ENCODE results near the gene ABCA5.
"Not testable (repeated sequence)": the region's sequence is repeated elsewhere in the genome, so short reads cannot be mapped to it uniquely, and the experiment has no call there.

The ABCA5 gene

DNA sequence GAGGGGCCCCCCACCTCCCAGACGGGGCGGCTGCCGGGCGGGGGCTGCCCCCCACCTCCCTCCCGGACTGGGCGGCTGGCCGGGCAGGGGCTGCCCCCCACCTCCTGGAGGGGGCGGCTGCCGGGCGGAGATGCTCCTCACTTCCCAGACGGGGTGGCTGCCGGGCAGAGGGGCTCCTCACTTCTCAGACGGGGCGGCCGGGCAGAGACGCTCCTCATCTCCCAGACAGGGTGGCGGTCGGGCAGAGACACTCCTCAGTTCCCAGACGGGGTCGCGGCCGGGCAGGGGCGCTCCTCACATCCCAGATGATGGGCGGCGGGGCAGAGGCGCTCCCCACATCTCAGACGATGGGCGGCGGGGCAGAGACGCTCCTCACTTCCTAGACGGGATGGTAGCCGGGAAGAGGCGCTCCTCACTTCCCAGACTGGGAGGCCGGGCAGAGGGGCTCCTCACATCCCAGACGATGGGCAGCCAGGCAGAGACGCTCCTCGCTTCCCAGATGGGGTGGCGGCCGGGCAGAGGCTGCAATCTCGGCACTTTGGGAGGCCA, 130.8 kb downstream of the ABCA5 start:
- H3K36me3 ChIP-seq (ENCODE audit: insufficient read depth, low read length); H3K9me3 ChIP-seq (ENCODE audit: low read length): not testable (repeated sequence)

More for the DNA sequence above, 130.8 kb downstream of the ABCA5 start:
- not testable (repeated sequence) for H3K27me3 ChIP-seq (ENCODE audit: insufficient read depth, low read length); H3K4me1 ChIP-seq (ENCODE audit: insufficient read depth, low read length); H2AFZ ChIP-seq (ENCODE audit: low read depth, low read length); H3K4me3 ChIP-seq (ENCODE audit: low read length)
